ENCODE results near the gene SLC26A2.

DNA sequence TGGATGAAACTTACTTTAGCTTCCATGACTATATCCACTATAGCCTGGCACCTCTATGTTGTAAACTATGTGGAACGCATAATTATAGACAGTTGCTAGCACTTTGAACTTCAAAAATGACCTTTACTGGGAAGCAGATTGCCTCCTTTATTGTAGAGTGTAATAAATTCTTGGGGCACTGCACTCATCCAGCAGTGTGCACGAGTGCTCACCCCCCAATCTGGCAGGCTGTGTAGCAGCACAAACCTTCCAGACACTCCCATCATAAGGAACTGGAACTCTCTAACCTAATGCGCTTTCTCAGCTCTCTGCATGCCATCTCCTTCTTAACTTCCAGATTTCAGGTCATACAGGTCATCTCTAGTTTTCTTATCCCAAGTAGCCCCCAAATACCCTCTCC, 14.4 kb upstream of the SLC26A2 start:
- TF ChIP-seq, protein P1, sequence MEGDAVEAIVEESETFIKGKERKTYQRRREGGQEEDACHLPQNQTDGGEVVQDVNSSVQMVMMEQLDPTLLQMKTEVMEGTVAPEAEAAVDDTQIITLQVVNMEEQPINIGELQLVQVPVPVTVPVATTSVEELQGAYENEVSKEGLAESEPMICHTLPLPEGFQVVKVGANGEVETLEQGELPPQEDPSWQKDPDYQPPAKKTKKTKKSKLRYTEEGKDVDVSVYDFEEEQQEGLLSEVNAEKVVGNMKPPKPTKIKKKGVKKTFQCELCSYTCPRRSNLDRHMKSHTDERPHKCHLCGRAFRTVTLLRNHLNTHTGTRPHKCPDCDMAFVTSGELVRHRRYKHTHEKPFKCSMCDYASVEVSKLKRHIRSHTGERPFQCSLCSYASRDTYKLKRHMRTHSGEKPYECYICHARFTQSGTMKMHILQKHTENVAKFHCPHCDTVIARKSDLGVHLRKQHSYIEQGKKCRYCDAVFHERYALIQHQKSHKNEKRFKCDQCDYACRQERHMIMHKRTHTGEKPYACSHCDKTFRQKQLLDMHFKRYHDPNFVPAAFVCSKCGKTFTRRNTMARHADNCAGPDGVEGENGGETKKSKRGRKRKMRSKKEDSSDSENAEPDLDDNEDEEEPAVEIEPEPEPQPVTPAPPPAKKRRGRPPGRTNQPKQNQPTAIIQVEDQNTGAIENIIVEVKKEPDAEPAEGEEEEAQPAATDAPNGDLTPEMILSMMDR (IDR thresholded peaks at IDR 0.05) = no peak
- no peak for TF ChIP-seq POLR2A (IDR thresholded peaks at IDR 0.05)
